Astrocyte of the cerebellum (primary cell): ENCODE data around the gene SART3.

Experiments
- DNase-seq: peaks from one replicate; pipeline ENCODE4 v3.0.0-alpha.2; 2011; ENCODE audit warnings: low read depth
- H3K4me3 ChIP-seq: 2 replicates; pipeline ENCODE4 v1.5.1; 2011; ENCODE audit warnings: mild to moderate bottlenecking, low read depth, low read length, moderate library complexity
- in situ Hi-C: cut with HindIII; loops from 2 replicates; pipeline ENCODE4 v1.10.0; 2017; ENCODE audit warnings: low sequenced_read_pairs
- TF ChIP-seq, protein P1 (sequence below): IDR thresholded peaks from 2 replicates; pipeline ENCODE4 v1.5.1; 2012; ENCODE audit warnings: low read length, low read depth, moderate library complexity, mild to moderate bottlenecking; ENCODE audit errors: missing control alignments

SART3 gene

DNA sequence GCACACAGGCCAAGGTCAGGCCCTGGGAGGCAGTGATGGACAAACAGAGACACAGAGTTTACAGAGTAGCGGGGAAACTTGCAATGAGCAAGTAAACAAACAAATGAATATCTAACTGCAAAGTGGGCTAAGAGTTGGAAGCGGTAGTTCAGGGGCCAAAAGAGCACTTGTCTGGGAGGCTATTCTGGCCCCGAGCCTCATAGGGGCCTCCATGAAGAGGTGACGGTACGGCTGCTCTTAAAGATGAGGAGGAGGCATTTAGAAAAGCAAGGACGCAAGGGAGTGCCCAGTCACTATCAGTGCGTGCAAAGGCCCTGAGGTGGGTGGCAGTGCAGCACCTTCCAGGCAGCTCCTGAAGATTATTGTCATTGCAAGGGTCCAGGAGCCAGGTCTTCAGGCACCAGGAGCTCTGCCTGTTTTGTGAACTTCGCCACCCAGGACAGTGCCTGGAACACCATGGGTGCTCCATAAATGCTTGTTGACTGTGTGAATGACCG, 41.3 kb upstream of the SART3 start:
- no peak overlapping the region for H3K4me3 ChIP-seq
- TF ChIP-seq, protein P1, sequence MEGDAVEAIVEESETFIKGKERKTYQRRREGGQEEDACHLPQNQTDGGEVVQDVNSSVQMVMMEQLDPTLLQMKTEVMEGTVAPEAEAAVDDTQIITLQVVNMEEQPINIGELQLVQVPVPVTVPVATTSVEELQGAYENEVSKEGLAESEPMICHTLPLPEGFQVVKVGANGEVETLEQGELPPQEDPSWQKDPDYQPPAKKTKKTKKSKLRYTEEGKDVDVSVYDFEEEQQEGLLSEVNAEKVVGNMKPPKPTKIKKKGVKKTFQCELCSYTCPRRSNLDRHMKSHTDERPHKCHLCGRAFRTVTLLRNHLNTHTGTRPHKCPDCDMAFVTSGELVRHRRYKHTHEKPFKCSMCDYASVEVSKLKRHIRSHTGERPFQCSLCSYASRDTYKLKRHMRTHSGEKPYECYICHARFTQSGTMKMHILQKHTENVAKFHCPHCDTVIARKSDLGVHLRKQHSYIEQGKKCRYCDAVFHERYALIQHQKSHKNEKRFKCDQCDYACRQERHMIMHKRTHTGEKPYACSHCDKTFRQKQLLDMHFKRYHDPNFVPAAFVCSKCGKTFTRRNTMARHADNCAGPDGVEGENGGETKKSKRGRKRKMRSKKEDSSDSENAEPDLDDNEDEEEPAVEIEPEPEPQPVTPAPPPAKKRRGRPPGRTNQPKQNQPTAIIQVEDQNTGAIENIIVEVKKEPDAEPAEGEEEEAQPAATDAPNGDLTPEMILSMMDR: no peak
- in situ Hi-C loops: no loop called here
- DNase-seq: no peak

DNA sequence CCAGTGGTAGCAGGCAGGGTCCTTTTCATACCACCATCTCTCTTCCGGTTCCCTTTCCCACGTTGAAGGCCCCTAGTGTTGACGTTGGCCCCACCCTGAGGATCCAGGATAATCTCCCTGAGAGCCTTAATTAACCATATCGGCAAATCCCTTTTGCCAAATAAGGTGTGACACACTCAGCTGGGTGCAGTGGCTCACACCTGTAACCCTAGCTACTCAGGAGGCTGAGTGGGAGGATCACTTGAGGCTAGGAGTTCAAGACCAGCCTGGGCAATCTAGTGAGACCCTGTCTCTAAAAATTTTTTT, 39.7 kb upstream of the SART3 start:
- TF ChIP-seq, protein P1: no peak
- in situ Hi-C loops: no loop called here
- H3K4me3 ChIP-seq: no peak overlapping the region
- no peak for DNase-seq

DNA sequence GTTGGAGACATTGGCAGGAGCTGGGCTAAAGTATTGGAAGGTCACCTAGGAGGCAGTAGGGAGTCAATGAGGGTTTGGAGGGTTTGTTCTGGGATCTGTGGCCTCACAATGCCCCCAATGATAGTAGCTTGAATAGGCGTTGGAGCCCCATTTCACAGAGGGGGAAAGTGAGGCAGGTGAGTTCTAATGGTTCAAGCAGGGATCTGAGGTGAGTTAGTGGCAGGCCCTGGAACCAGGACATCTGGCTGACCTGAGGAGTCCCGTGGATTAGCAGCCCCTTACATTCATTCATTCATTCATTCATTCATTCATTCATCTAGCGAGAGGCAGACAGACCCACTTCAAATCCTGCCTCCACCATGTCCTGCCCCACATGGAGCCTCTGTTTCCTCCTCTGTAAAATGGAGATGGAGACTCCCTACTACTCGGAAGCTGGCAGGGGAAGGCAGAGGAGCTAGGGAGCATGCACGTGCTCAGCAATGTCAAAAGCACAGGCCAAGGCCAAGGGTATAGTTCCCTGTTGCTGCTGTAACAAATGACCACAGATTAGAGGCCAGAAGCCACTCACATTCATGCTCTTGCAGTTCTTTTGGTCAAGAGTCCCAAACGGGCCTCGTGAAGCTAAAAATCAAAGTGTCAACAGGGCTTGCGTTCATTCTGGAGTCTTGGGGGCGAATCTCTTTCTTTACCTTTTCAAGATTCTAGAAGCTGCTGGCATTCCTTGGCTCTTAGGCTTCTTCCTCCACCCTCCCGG, 39.2 kb upstream of the SART3 start:
- TF ChIP-seq, protein P1: no peak
- no peak overlapping the region for H3K4me3 ChIP-seq
- in situ Hi-C loops: no loop called here
- DNase-seq: no peak

DNA sequence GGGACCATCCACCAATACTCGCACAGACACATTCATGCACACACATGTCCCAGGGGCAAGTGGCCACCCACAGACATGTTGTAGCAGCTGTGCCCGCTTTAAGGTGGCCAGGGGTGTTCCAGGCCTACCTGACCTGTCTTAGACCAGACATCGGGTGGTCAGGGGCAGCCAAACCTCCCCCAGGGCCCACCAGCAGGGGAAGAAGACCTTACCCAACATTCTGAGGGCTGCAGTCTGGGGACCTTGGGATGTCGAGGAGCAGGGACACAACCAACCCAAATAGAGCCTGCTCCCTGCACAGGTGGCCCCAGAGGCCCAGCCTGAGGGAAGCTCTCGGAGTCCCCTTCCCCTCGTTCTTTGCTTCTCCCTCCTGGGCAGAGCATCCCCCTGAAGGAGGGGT, 38.6 kb upstream of the SART3 start:
- H3K4me3 ChIP-seq: no peak overlapping the region
- in situ Hi-C loops: no loop called here
- TF ChIP-seq, protein P1: no peak
- no peak for DNase-seq

DNA sequence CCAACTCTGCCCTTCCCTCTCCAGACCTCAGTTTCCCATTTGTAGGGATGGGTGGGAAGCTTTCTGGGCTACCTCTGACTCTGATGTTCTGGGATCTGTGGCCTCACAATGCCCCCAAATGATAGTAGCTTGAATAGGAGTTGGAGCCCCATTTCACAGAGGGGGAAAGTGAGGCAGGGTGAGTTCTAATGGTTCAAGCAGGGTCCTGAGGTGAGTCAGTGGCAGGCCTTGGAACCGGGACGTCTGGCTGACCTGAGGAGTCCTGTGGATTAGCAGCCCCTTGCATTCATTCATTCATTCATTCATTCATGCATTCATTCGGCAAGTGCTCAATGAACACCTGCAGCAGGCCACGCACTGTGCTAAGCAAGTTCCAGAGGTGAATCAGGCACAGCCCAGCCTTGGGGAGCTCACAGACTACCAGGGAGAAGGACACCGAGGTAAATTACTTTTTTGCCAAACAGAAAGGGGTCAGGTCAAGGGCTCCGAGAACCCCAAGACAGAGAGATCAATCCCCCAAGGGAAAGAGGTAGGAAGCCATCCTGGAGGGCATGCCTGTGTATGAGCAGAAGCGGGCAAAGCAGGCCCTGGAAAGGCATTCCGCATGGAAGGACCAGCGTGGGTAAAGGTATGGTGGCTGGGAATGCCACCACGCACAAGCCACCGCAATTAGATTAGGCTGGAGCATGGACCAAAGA, 37.7 kb upstream of the SART3 start:
- no peak overlapping the region for H3K4me3 ChIP-seq
- in situ Hi-C loops: no loop called here
- no peak for DNase-seq
- TF ChIP-seq, protein P1: no peak

DNA sequence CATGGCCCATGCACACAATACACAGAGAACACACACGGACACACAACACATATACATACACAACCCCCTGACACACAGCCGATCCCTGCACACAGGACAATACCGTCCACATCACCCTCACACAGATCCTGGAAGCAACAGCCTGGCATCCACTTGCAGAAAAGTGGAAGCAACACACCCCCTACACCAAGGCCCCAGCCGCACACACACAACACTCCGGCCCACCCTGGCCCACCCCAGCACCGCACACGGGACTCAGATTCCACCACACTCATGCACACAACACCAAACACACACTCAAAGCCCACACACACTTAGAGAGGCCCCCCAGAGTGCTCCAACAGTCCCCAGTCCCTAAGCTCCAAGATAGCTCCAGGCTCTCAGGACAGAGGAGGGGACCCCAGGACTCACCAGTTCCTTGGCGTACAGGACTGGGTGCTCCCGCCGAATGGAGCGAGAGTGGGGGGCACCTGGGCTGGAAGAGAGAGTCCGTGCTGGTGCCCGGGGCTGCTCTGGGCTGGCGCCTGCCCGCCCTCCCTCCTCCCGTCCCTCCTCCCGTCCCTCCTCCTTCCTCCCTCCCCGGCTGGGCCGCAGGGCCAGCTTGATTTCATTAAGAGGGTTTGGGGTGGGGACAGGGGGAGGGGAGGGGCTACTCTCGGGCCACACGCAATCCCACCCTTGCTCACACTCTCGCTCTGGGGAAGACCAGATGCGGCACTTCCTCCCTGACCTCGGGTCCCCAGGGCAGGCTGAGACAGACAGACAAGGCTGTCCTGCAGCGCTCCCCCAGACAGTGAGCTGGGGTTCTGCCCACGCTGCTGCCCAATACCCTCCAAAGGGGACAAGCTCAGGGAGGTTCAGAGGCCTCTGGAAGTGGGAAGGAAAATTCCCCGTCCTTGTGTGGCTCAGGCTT, 36.8 kb upstream of the SART3 start, which contains the start of gene TMEM119:
TMEM119 (minus strand) TSS at position 526 of the 913 bp plus-strand sequence. CDS start 5,701 bp downstream, outside the sequence.
- H3K4me3 ChIP-seq: peak within 1 kb of the TSS; percentile 34
- no peak for DNase-seq
- TF ChIP-seq, protein P1: no peak
- in situ Hi-C loops: no loop called here
